Measurements from ENCODE around the gene SIPA1L3. TPM values are rescaled to one million over a fixed set of nuclear protein-coding genes. Genes with fewer than 3 reads are reported as not detected.

Gene SIPA1L3
- total and polyA plus RNA-seq, 9 of the 15 experiments (the other 6 are each of a cell fraction or from before 2014, with no cell fraction given) = 0.01 to 6.1 (median 2.5) TPM

- Histone ChIP-seq H3K27me3 (ENCODE audit: control insufficient read depth in 2 of 2, insufficient read depth in 2 of 2, low read length in 2 of 2) (peaks cover 13 to 36% of the 10 kb centered on the region in 2 experiments; a peak in 4 of 5 replicates), H3K4me2 (ENCODE audit: insufficient read depth, low read length) (no peak overlapping the region), H2AFZ (ENCODE audit: low read depth, low read length) (no peak overlapping the region), H3K9me3 (replicated peaks; ENCODE audit: control insufficient read depth, insufficient read depth, low read depth, low read length) (no peaks in the 10 kb centered on the region), H3K9me1 (ENCODE audit: control insufficient read depth, insufficient read depth, low read length) (no peaks in the 10 kb centered on the region), H3K36me3 (ENCODE audit: control insufficient read depth, insufficient read depth, low read length) (no peaks in the 10 kb centered on the region), H3K79me2 (ENCODE audit: control insufficient read depth, insufficient read depth, low read length) (no peaks in the 10 kb centered on the region), H3K9ac (ENCODE audit: insufficient read depth in 1 of 2, low read depth in 2 of 2, low read length in 2 of 2) (no peak overlapping the region), H3K4me3 (no peak overlapping the region), H3K4me1 (replicated peaks in 1 of 2; ENCODE audit: control insufficient read depth in 2 of 2, insufficient read depth in 2 of 2, low read length in 2 of 2) (no peaks in the 10 kb centered on the region; a peak in 1 of 5 replicates), H3K27ac (ENCODE audit: extremely low read depth, low read depth, low read length) (no peak overlapping the region), H4K20me1 (replicated peaks; ENCODE audit: control insufficient read depth, insufficient read depth, low read length) (peaks cover 8% of the 10 kb centered on the region; the same call in 1 of the 2 replicates)
- CTCF ChIA-PET (ENCODE audit: low intra/inter-chr PET ratio) = no interaction called here
- POLR2A ChIA-PET = interaction anchor here (0.6 kb wide), 2 partner anchors 113 to 579 kb away, joined by 3 to 6 read pairs; no protein-coding TSS in a partner anchor
- WGBS (ENCODE audit: insufficient coverage, low coverage, missing lambda C conversion rate) = 20% methylated on average over 20 of the region's 21 CpGs
- BruUV-seq (replicated peaks) = no TSS peak
- in situ Hi-C loops (cut with MboI) = no loop called here
- DNase-seq (ENCODE audit: extremely low read depth in 1 of 4, low spot score in 3 of 4) (no peak), ATAC-seq (no peak), FAIRE-seq (no peak)
- intact Hi-C loops (cut with micrococcal nuclease) = no loop called here
- no peak for TF ChIP-seq USF2 (CRISPR knock-in tag; IDR thresholded peaks at IDR 0.05)
- no peak for TF ChIP-seq BCOR (IDR thresholded peaks at IDR 0.05)
- no peak for TF ChIP-seq SIN3B (IDR thresholded peaks at IDR 0.05; ENCODE audit: low read depth)
- no peak for TF ChIP-seq NFE2 (IDR thresholded peaks at IDR 0.05; ENCODE audit: low read depth)
- TF ChIP-seq ID3 (CRISPR knock-in tag; IDR thresholded peaks at IDR 0.05) = no peak
- no peak for TF ChIP-seq ID3 (tag; IDR thresholded peaks at IDR 0.05)
- TF ChIP-seq ZNF232 (CRISPR knock-in tag; IDR thresholded peaks at IDR 0.05) = no peak
- TF ChIP-seq PTBP1 (IDR thresholded peaks at IDR 0.05; ENCODE audit: low read depth, low read length) = no peak
Observed at GRCh38 chr19:38046254-38047048, 139.4 kb downstream of the SIPA1L3 start.

Measured in K562 (cell line).